Measurements from ENCODE around the gene CEMIP2.

- TF ChIP-seq CTCF (IDR thresholded peaks at IDR 0.05; ENCODE audit: insufficient read depth, low read length) (no peak), POLR2AphosphoS5 (IDR thresholded peaks at IDR 0.05; ENCODE audit: low read depth) (no peak)
Measured at GRCh38 chr9:71764463-71764862, 3.9 kb downstream of the CEMIP2 start.

Measured in HL-60 (cell line).